PC-3 (cell line): Measurements from ENCODE around the gene FBXW4.

Experiments
- CTCF ChIP-seq: fragments of 300-600 bp; sonication (generic); conservative IDR thresholded peaks from 2 replicates; pipeline ENCODE4 v1.5.1; 2017; ENCODE audit warnings: antibody characterized with exemption, low read depth, mild to moderate bottlenecking, low read length
- EZH2 ChIP-seq: fragments of 300-600 bp; sonication (generic); IDR thresholded peaks from one replicate; pipeline ENCODE4 v1.6.1; 2017; ENCODE audit warnings: antibody characterized with exemption, mild to moderate bottlenecking, low read length; ENCODE audit not compliant: unreplicated experiment
- EZH2phosphoT487 ChIP-seq: fragments of 300-600 bp; sonication (generic); IDR thresholded peaks from 2 replicates; pipeline ENCODE4 v1.6.1; 2018; ENCODE audit warnings: mild to moderate bottlenecking, antibody characterized with exemption, low read length, borderline replicate concordance

- no peak for TF ChIP-seq CTCF
- no peak for TF ChIP-seq EZH2
- TF ChIP-seq EZH2phosphoT487, result no peak
These were observed 85.5 kb downstream of the FBXW4 start for GRCh38 chr10:101609481-101609880.
